Lung (tissue), 12 donors: ENCODE data around the gene FBXL17. TPM values are rescaled to one million over a fixed set of nuclear protein-coding genes. Genes with fewer than 3 reads are reported as not detected.

Experiments
- ATAC-seq: fragments of 200-7000 bp; cut with Tn5 transposase; one replicate; pipeline ENCODE4 v1.9.1; 2020; ENCODE audit warnings: moderate number of reproducible peaks; ENCODE audit not compliant: insufficient read depth, low FRiP score
- DNase-seq, 3 donors: peaks; one replicate each; pipeline ENCODE4 v3.0.0-alpha.2; 2013 to 2017
- H3K27ac ChIP-seq, 2 donors: one replicate each; pipeline ENCODE4 v1.5.1; 2013; ENCODE audit warnings: mild to moderate bottlenecking in 2 of 2, moderate library complexity in 2 of 2, control low read depth in 1 of 2, inconsistent platforms in 1 of 2, low read depth in 1 of 2, low read length in 1 of 2
- H3K27me3 ChIP-seq, 3 donors: one replicate each; pipeline ENCODE4 v1.5.1; 2013; ENCODE audit warnings: low read length in 2 of 3; ENCODE audit not compliant: control insufficient read depth in 3 of 3, insufficient read depth in 3 of 3
- H3K36me3 ChIP-seq, 4 donors: one replicate each; pipeline ENCODE4 v1.5.1; 2013; ENCODE audit warnings: low read length in 4 of 4, mild to moderate bottlenecking in 1 of 4, moderate library complexity in 1 of 4; ENCODE audit not compliant: control insufficient read depth in 4 of 4, insufficient read depth in 4 of 4
- H3K4me1 ChIP-seq, 5 donors: one replicate each; pipeline ENCODE4 v1.5.1; 2013; ENCODE audit warnings: low read length in 5 of 5, mild to moderate bottlenecking in 2 of 5, moderate library complexity in 1 of 5; ENCODE audit not compliant: control insufficient read depth in 5 of 5, insufficient read depth in 5 of 5
- H3K4me3 ChIP-seq: one replicate; pipeline ENCODE4 v1.5.1; 2013; ENCODE audit warnings: mild to moderate bottlenecking, control low read depth, moderate library complexity
- H3K9ac ChIP-seq, 2 donors: one replicate each; pipeline ENCODE4 v1.5.1; 2013; ENCODE audit warnings: low read length in 2 of 2, control low read depth in 1 of 2; ENCODE audit not compliant: insufficient read depth in 1 of 2
- H3K9me3 ChIP-seq, 4 donors: one replicate each; pipeline ENCODE4 v1.5.1; 2013; ENCODE audit warnings: low read length in 3 of 4, mild to moderate bottlenecking in 1 of 4, moderate library complexity in 1 of 4; ENCODE audit not compliant: control insufficient read depth in 4 of 4, insufficient read depth in 3 of 4
- CTCF ChIP-seq: IDR thresholded peaks from 2 replicates; pipeline ENCODE4 v1.5.1; 2012; ENCODE audit warnings: mild to moderate bottlenecking; ENCODE audit errors: control extremely low read depth, extremely low read depth
- WGBS, 2 donors: extraction: QIAGEN DNeasy Blood & Tissue Kit; methylation state at CpG; one replicate each; pipeline ENCODE4 v1.1.7; 2013; 5-methylcytosine and 5-hydroxymethylcytosine counted together
- polyA plus RNA-seq, 2 donors: library from polyadenylated mRNA; stranded (reverse); fragments of 200-250 nt; gene quantifications; one replicate each; pipeline ENCODE4 v1.2.1, GENCODE V29; 2013
- total RNA-seq, 2 donors: library from RNA; depleted of rRNA in 1 of 2; stranded (reverse); fragments of >200 nt in 1 of 2; gene quantifications; one replicate each; pipeline ENCODE4 v1.2.1, GENCODE V29; 2014 to 2021
- donor health status: control.
- donor health status: control.
- donor health status: Bipolar disorder and iron deficiency.
- donor health status: healthy.
- donor health status: DM: yes; HTN: yes; CAD: no.

FBXL17 gene
- total and polyA plus RNA-seq, 4 donors: 4.0 to 23.9 (median 13.6) TPM

- WGBS, 2 donors: 99 to 100% methylated on average over 2 of the region's 2 CpGs
- no peak for TF ChIP-seq CTCF
- no peak for ATAC-seq
- DNase-seq: no peak
- Histone ChIP-seq H3K9me3 (peaks cover 0 to 10% (median 3%) of the 10 kb centered on the region in 4 donors), H3K27ac (no peak overlapping the region), H3K27me3 (no peaks in the 10 kb centered on the region), H3K4me3 (no peak overlapping the region), H3K36me3 (peaks cover 0 to 9% (median 0%) of the 10 kb centered on the region in 4 donors), H3K9ac (no peak overlapping the region), H3K4me1 (peaks cover 0 to 14% (median 0%) of the 10 kb centered on the region in 5 donors)
Observed at GRCh38 chr5:108372369-108372768, 9.5 kb downstream of the FBXL17 start.

GRCh38 chr5:108371263-108371662 lies 10.6 kb downstream of the FBXL17 start:
- peaks cover 0 to 9% (median 0%) of the 10 kb centered on the region in 4 donors for H3K36me3 ChIP-seq
- H3K9ac ChIP-seq: no peak overlapping the region
- H3K4me3 ChIP-seq: no peak overlapping the region
- no peak for DNase-seq
- H3K27ac ChIP-seq: no peak overlapping the region
- no peak for TF ChIP-seq CTCF
- H3K27me3 ChIP-seq: no peaks in the 10 kb centered on the region
- 89 to 94% methylated on average over 2 of the region's 2 CpGs for WGBS, 2 donors
- peaks cover 0 to 10% (median 3%) of the 10 kb centered on the region in 4 donors for H3K9me3 ChIP-seq
- ATAC-seq: no peak
- H3K4me1 ChIP-seq: peaks cover 0 to 12% (median 0%) of the 10 kb centered on the region in 5 donors

GRCh38 chr5:108369167-108369566 lies 12.7 kb downstream of the FBXL17 start:
- no peak for TF ChIP-seq CTCF
- Histone ChIP-seq H3K36me3 (peaks cover 0 to 8% (median 1%) of the 10 kb centered on the region in 4 donors), H3K9ac (no peak overlapping the region), H3K27ac (no peak overlapping the region), H3K9me3 (peaks cover 0 to 4% (median 1%) of the 10 kb centered on the region in 4 donors), H3K4me1 (peaks cover 0 to 14% (median 0%) of the 10 kb centered on the region in 5 donors), H3K4me3 (no peak overlapping the region), H3K27me3 (no peaks in the 10 kb centered on the region)
- ATAC-seq: no peak
- 94% methylated on average over 4 of the region's 4 CpGs for WGBS, 2 donors
- DNase-seq: no peak
